Tongue (tissue), 2 donors: ENCODE measurements around the gene TSEN2. TPM values are rescaled to one million over a fixed set of nuclear protein-coding genes. Genes with fewer than 3 reads are reported as not detected.
"Not testable (repeated sequence)": the region's sequence is repeated elsewhere in the genome, so short reads cannot be mapped to it uniquely, and the experiment has no call there.

Source experiments
- DNase-seq: peaks from one replicate; pipeline ENCODE4 v3.0.0-alpha.2; 2015
- total RNA-seq: library from RNA; depleted of rRNA; stranded (reverse); fragments of >200 nt; gene quantifications from one replicate; pipeline ENCODE4 v1.2.3, GENCODE V29; 2014

The TSEN2 gene
- total RNA-seq, 1 donor from 2014 or later: 16.2 TPM

GRCh38 chr3:12452361-12453330 lies 31.6 kb upstream of the TSEN2 start:
- DNase-seq: no peak

- no peak for DNase-seq
Measured at GRCh38 chr3:12454076-12454815, 30.0 kb upstream of the TSEN2 start.

- no peak for DNase-seq
Measured at GRCh38 chr3:12454816-12455121, 29.5 kb upstream of the TSEN2 start.

- DNase-seq: no peak
Measured at GRCh38 chr3:12455740-12456139, 28.5 kb upstream of the TSEN2 start.

GRCh38 chr3:12456441-12456840 lies 27.8 kb upstream of the TSEN2 start:
- no peak for DNase-seq

- not testable (repeated sequence) for DNase-seq
Measured at GRCh38 chr3:12457380-12457779, 26.9 kb upstream of the TSEN2 start.

GRCh38 chr3:12458901-12459300 lies 25.4 kb upstream of the TSEN2 start:
- no peak for DNase-seq

GRCh38 chr3:12460127-12460526 lies 24.2 kb upstream of the TSEN2 start:
- no peak for DNase-seq

GRCh38 chr3:12461097-12461649 lies 23.1 kb upstream of the TSEN2 start:
- no peak for DNase-seq

GRCh38 chr3:12462159-12462947 lies 21.9 kb upstream of the TSEN2 start:
- DNase-seq: no peak

- DNase-seq: no peak
Measured at GRCh38 chr3:12463686-12464085, 20.6 kb upstream of the TSEN2 start.

- no peak for DNase-seq
Measured at GRCh38 chr3:12464181-12464580, 20.1 kb upstream of the TSEN2 start.

GRCh38 chr3:12465151-12465835 lies 19.0 kb upstream of the TSEN2 start:
- DNase-seq: no peak

GRCh38 chr3:12465836-12466225 lies 18.4 kb upstream of the TSEN2 start:
- no peak for DNase-seq

GRCh38 chr3:12467746-12468145 lies 16.5 kb upstream of the TSEN2 start:
- no peak for DNase-seq

GRCh38 chr3:12468276-12468675 lies 16.0 kb upstream of the TSEN2 start:
- DNase-seq: no peak

GRCh38 chr3:12468757-12469156 lies 15.5 kb upstream of the TSEN2 start:
- no peak for DNase-seq

GRCh38 chr3:12469222-12469621 lies 15.1 kb upstream of the TSEN2 start:
- DNase-seq: not testable (repeated sequence)

- DNase-seq: no peak
Measured at GRCh38 chr3:12470111-12470510, 14.2 kb upstream of the TSEN2 start.

- no peak for DNase-seq
Measured at GRCh38 chr3:12470680-12471079, 13.6 kb upstream of the TSEN2 start.

GRCh38 chr3:12471241-12471640 lies 13.0 kb upstream of the TSEN2 start:
- DNase-seq: no peak
